G401.6 (cell line): ENCODE results near the gene RSPRY1.

Source experiments
- FAIRE-seq: peaks from 2 replicates; lab custom pipeline; 2012; peaks lifted over from hg19 to GRCh38; lab: Jason Lieb, UNC

Gene RSPRY1

GRCh38 chr16:57224651-57225335 is 38.7 kb downstream of the RSPRY1 start:
- FAIRE-seq: no peak

- FAIRE-seq: no peak
These were observed 39.8 kb downstream of the RSPRY1 start for GRCh38 chr16:57225978-57226377.

GRCh38 chr16:57226701-57227621 is 40.8 kb downstream of the RSPRY1 start:
- FAIRE-seq: no peak

- FAIRE-seq: no peak
These were observed 43.0 kb downstream of the RSPRY1 start for GRCh38 chr16:57229079-57229478.

GRCh38 chr16:57231821-57232350 is 45.8 kb downstream of the RSPRY1 start:
- FAIRE-seq: no peak

- no peak for FAIRE-seq
These were observed 48.0 kb downstream of the RSPRY1 start for GRCh38 chr16:57233944-57234706.

- no peak for FAIRE-seq
These were observed 48.6 kb downstream of the RSPRY1 start for GRCh38 chr16:57234707-57235092.

- FAIRE-seq: no peak
These were observed 49.2 kb downstream of the RSPRY1 start for GRCh38 chr16:57235128-57236021.

- no peak for FAIRE-seq
These were observed 49.9 kb downstream of the RSPRY1 start for GRCh38 chr16:57236022-57236350.

- FAIRE-seq: no peak
These were observed 52.6 kb downstream of the RSPRY1 start for GRCh38 chr16:57238682-57239081.

- FAIRE-seq: no peak
These were observed 53.0 kb downstream of the RSPRY1 start for GRCh38 chr16:57239107-57239506.

- FAIRE-seq: no peak
These were observed 54.7 kb downstream of the RSPRY1 start for GRCh38 chr16:57240851-57241250.

- FAIRE-seq: no peak
These were observed 56.5 kb downstream of the RSPRY1 start for GRCh38 chr16:57242650-57243049.

GRCh38 chr16:57244463-57244766 is 58.3 kb downstream of the RSPRY1 start:
- no peak for FAIRE-seq

- FAIRE-seq: peak; percentile 94
These were observed 58.8 kb downstream of the RSPRY1 start, which contains the start of gene ARL2BP for GRCh38 chr16:57244767-57245471. Gene ARL2BP (plus strand): TSS chr16:57245259. CDS start chr16:57245368, 109 bp downstream.

- no peak for FAIRE-seq
These were observed 59.5 kb downstream of the RSPRY1 start for GRCh38 chr16:57245472-57246113.

GRCh38 chr16:57251352-57251751 is 65.2 kb downstream of the RSPRY1 start:
- FAIRE-seq: no peak

GRCh38 chr16:57252148-57252721 is 66.1 kb downstream of the RSPRY1 start:
- FAIRE-seq: no peak

- FAIRE-seq: no peak
These were observed 67.3 kb downstream of the RSPRY1 start for GRCh38 chr16:57253466-57253865.
